DND-41 (cell line): ENCODE measurements around the gene TRIM10.

Experiments used
- CTCF ChIP-seq: IDR thresholded peaks from 2 replicates; pipeline ENCODE4 v1.5.1; 2012; ENCODE audit warnings: borderline replicate concordance, low read length, moderate library complexity, mild to moderate bottlenecking; ENCODE audit not compliant: poor library complexity, severe bottlenecking; ENCODE audit errors: extremely low read depth
- EZH2 ChIP-seq: IDR thresholded peaks from 3 replicates; pipeline ENCODE4 v1.6.1; 2012; ENCODE audit warnings: borderline replicate concordance, low read depth, mild to moderate bottlenecking, moderate library complexity, low read length, inconsistent platforms; ENCODE audit not compliant: severe bottlenecking

GRCh38 chr6:30149234-30149633, 11.8 kb downstream of the TRIM10 start:
- TF ChIP-seq CTCF (no peak), EZH2 (no peak)
